ENCODE results near the gene EPHB1.
"Not testable (repeated sequence)": the region's sequence is repeated elsewhere in the genome, so short reads cannot be mapped to it uniquely, and the experiment has no call there.

The EPHB1 gene

GRCh38 chr3:135214400-135214799 is 419.3 kb downstream of the EPHB1 start:
- Mint-ChIP-seq H3K27ac (no peak overlapping the region), H3K4me1 (no peaks in the 10 kb centered on the region), H3K27me3 (peaks cover 1% of the 10 kb centered on the region), H3K9me3 (no peaks in the 10 kb centered on the region), H3K4me3 (no peak overlapping the region), H3K36me3 (ENCODE audit: low read depth) (no peaks in the 10 kb centered on the region)
- no peak for DNase-seq
- ATAC-seq = no peak

DNA sequence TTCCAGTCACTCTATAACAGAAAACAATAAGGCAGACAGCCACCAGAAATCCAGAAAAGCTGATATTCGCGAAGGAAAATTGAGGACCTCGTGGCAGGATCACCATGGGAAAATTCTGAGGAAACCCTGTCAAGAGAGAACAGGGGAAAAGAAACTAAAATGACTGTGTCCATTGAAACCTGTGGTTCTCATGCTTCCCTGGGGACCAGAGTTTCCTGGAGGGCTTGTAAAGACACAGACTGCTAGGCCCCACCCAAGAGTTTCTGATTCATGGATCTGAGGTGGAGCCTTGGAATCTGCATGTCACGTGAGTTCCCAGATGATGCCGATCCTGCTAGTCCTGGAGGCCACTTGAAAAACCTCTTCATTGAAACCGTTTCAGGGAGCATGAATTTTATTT is 420.5 kb downstream of the EPHB1 start:
- DNase-seq (no peak), ATAC-seq (no peak)
- no peaks in the 10 kb centered on the region for H3K36me3 Mint-ChIP-seq (ENCODE audit: low read depth)
- H3K27me3 Mint-ChIP-seq = peaks cover 1% of the 10 kb centered on the region
- no peaks in the 10 kb centered on the region for H3K4me1 Mint-ChIP-seq
- H3K4me3 Mint-ChIP-seq = no peak overlapping the region
- no peaks in the 10 kb centered on the region for H3K9me3 Mint-ChIP-seq
- no peak overlapping the region for H3K27ac Mint-ChIP-seq

- no peaks in the 10 kb centered on the region for H3K36me3 Mint-ChIP-seq (ENCODE audit: low read depth)
- no peak overlapping the region for H3K27ac Mint-ChIP-seq
- DNase-seq (no peak), ATAC-seq (no peak)
- H3K4me3 Mint-ChIP-seq = no peak overlapping the region
- H3K27me3 Mint-ChIP-seq = peaks cover 1% of the 10 kb centered on the region
- H3K9me3 Mint-ChIP-seq = no peaks in the 10 kb centered on the region
- no peaks in the 10 kb centered on the region for H3K4me1 Mint-ChIP-seq
Observed at GRCh38 chr3:135216659-135217058, 421.6 kb downstream of the EPHB1 start.

GRCh38 chr3:135217730-135218129 is 422.7 kb downstream of the EPHB1 start:
- no peaks in the 10 kb centered on the region for H3K4me1 Mint-ChIP-seq
- no peaks in the 10 kb centered on the region for H3K9me3 Mint-ChIP-seq
- H3K36me3 Mint-ChIP-seq (ENCODE audit: low read depth) = no peaks in the 10 kb centered on the region
- no peak for ATAC-seq
- no peak overlapping the region for H3K4me3 Mint-ChIP-seq
- DNase-seq = no peak
- H3K27me3 Mint-ChIP-seq = no peaks in the 10 kb centered on the region
- no peak overlapping the region for H3K27ac Mint-ChIP-seq

GRCh38 chr3:135218304-135218703 is 423.2 kb downstream of the EPHB1 start:
- ATAC-seq (no peak), DNase-seq (no peak)
- no peak overlapping the region for H3K4me3 Mint-ChIP-seq
- no peaks in the 10 kb centered on the region for H3K4me1 Mint-ChIP-seq
- H3K36me3 Mint-ChIP-seq (ENCODE audit: low read depth) = no peaks in the 10 kb centered on the region
- no peak overlapping the region for H3K27ac Mint-ChIP-seq
- no peaks in the 10 kb centered on the region for H3K27me3 Mint-ChIP-seq
- no peaks in the 10 kb centered on the region for H3K9me3 Mint-ChIP-seq

GRCh38 chr3:135218782-135219181 is 423.7 kb downstream of the EPHB1 start:
- no peak for ATAC-seq
- H3K9me3 Mint-ChIP-seq = no peaks in the 10 kb centered on the region
- H3K27ac Mint-ChIP-seq = no peak overlapping the region
- no peaks in the 10 kb centered on the region for H3K36me3 Mint-ChIP-seq (ENCODE audit: low read depth)
- H3K27me3 Mint-ChIP-seq = no peaks in the 10 kb centered on the region
- H3K4me1 Mint-ChIP-seq = no peaks in the 10 kb centered on the region
- DNase-seq = no peak
- no peak overlapping the region for H3K4me3 Mint-ChIP-seq

DNA sequence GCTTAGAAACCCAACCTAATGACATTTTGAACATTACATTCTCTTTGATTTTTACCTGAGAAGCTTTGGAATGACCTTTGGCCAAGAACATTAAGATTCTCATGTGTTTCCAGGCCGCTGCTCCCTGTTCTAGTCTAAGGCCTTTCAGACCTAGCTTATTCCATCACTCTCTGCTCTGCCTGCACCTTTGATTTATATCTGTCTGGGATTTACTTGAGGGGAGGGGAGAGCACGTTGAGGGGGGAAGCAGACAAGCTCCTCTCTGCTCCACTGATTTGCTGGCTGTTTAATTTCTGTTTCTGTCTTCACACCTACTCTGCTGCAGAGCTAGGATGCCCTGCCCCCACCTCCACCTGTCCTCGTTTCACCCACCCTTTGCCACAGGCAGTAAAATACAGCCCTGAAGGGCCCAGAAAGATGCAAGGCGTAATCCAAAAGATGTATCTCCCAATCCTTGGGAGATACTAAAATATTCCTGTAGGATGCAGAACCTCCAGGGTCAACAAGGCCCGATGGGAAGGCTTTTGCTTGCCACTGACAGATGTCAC is 429.8 kb downstream of the EPHB1 start:
- DNase-seq (no peak), ATAC-seq (no peak)
- Mint-ChIP-seq H3K4me1 (no peaks in the 10 kb centered on the region), H3K36me3 (ENCODE audit: low read depth) (no peaks in the 10 kb centered on the region), H3K27ac (no peak overlapping the region), H3K27me3 (peaks cover 1% of the 10 kb centered on the region), H3K9me3 (no peaks in the 10 kb centered on the region), H3K4me3 (no peak overlapping the region)

DNA sequence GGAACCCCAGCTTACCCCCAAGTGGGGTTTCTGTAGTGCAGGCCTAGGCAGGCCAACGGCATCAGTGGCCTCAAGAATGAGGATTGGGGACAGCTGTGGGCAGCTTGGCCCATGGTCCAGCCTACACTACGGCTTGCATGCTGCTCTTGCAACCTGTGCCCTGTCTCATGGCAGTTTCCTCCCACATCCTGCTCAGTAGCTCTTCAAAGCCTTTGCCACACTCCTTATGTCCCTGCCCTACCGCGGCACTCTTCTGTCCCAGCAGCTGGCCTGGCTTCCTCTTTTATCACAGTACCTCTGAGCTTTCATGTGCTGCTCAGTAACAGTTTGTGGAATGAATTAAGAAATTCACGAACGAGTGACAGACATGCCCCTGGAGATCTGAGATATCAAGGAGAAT is 431.0 kb downstream of the EPHB1 start:
- H3K36me3 Mint-ChIP-seq (ENCODE audit: low read depth) = no peaks in the 10 kb centered on the region
- peaks cover 1% of the 10 kb centered on the region for H3K27me3 Mint-ChIP-seq
- no peak overlapping the region for H3K27ac Mint-ChIP-seq
- no peaks in the 10 kb centered on the region for H3K4me1 Mint-ChIP-seq
- no peak for DNase-seq
- H3K9me3 Mint-ChIP-seq = no peaks in the 10 kb centered on the region
- ATAC-seq = no peak
- H3K4me3 Mint-ChIP-seq = no peak overlapping the region

GRCh38 chr3:135228201-135228600 is 433.1 kb downstream of the EPHB1 start:
- Mint-ChIP-seq H3K4me1 (no peaks in the 10 kb centered on the region), H3K4me3 (no peak overlapping the region), H3K36me3 (ENCODE audit: low read depth) (no peaks in the 10 kb centered on the region), H3K27me3 (peaks cover 1% of the 10 kb centered on the region), H3K27ac (no peak overlapping the region), H3K9me3 (no peaks in the 10 kb centered on the region)
- DNase-seq (no peak), ATAC-seq (no peak)

DNA sequence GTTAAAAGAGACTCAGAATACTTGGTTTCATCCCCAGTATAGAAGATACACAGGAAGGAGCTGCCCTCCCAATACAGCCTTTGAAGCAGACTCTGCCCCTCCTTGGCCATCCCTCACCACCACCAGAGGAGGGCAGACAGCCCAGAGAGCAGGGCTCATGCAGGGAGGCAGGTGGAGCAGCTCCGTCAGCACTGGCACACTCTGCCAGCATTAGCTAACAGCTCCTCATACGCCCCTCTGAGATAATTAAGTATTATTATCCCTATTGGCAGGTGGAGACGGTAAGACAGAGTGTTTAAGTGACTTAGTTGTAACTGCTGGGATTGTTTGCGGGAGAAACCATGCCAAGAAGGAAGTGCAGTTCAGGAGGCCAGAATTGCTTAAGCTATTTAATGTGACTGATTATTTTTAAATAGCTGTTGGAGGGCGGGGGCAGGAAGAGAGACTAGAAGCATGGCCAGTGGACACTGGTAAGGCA is 434.0 kb downstream of the EPHB1 start:
- Mint-ChIP-seq H3K27ac (no peak overlapping the region), H3K36me3 (ENCODE audit: low read depth) (no peaks in the 10 kb centered on the region), H3K27me3 (peaks cover 1% of the 10 kb centered on the region)

DNA sequence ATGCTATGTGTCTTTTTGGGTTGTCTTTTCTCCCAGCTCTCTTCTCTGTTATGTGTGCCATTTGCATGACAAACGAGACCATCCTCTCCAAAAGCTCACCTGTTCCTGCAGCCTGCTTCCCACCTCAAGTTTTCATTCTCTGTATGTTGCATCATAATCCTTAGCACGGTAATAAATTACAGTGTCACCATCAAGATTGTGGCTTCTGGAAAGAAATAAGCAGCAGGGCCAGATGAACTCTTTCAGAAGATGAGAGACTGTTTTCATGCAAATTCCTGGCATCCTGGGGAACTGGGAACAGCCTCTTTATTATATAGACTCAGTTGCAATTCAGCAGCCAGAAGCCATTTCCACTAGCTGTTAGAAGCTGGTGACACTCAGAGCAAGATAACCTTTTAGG is 436.7 kb downstream of the EPHB1 start:
- H3K36me3 Mint-ChIP-seq (ENCODE audit: low read depth) = no peaks in the 10 kb centered on the region
- DNase-seq (no peak), ATAC-seq (no peak)
- no peaks in the 10 kb centered on the region for H3K4me1 Mint-ChIP-seq
- no peaks in the 10 kb centered on the region for H3K27me3 Mint-ChIP-seq
- no peak overlapping the region for H3K4me3 Mint-ChIP-seq
- no peak overlapping the region for H3K27ac Mint-ChIP-seq
- no peaks in the 10 kb centered on the region for H3K9me3 Mint-ChIP-seq

More for the DNA sequence above, 434.0 kb downstream of the EPHB1 start:
- Mint-ChIP-seq H3K4me3 (no peak overlapping the region), H3K9me3 (no peaks in the 10 kb centered on the region), H3K4me1 (no peaks in the 10 kb centered on the region)
- DNase-seq = no peak
- ATAC-seq = no peak

DNA sequence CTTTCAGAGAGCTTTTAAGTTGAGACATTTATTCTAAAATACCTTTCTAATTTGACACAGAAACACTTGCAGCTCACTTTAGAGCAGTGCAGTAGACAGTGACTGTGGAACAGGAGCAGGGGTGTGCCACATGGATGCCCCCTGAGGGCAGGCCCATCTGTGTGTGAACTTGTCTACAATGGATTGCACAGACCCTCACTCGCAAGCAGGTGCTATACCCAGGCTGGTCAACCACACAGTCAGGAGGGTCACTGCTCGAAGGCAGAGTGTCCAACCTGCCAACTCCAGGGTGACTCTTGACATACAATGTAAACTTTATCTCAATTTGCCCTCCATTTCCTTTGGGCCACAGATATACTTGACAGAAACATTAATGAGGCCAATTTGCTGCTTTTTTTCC is 437.2 kb downstream of the EPHB1 start:
- no peaks in the 10 kb centered on the region for H3K36me3 Mint-ChIP-seq (ENCODE audit: low read depth)
- H3K27ac Mint-ChIP-seq = no peak overlapping the region
- H3K9me3 Mint-ChIP-seq = no peaks in the 10 kb centered on the region
- H3K4me1 Mint-ChIP-seq = no peaks in the 10 kb centered on the region
- no peak overlapping the region for H3K4me3 Mint-ChIP-seq
- no peaks in the 10 kb centered on the region for H3K27me3 Mint-ChIP-seq
- DNase-seq = no peak
- ATAC-seq = no peak

GRCh38 chr3:135233476-135233875 is 438.4 kb downstream of the EPHB1 start:
- not testable (repeated sequence) for H3K27ac Mint-ChIP-seq; H3K36me3 Mint-ChIP-seq (ENCODE audit: low read depth); DNase-seq; H3K27me3 Mint-ChIP-seq; H3K4me1 Mint-ChIP-seq; H3K4me3 Mint-ChIP-seq; ATAC-seq; H3K9me3 Mint-ChIP-seq

GRCh38 chr3:135235541-135235940 is 440.5 kb downstream of the EPHB1 start:
- Mint-ChIP-seq H3K27me3 (no peaks in the 10 kb centered on the region), H3K27ac (no peak overlapping the region), H3K36me3 (ENCODE audit: low read depth) (no peaks in the 10 kb centered on the region), H3K4me3 (no peak overlapping the region), H3K4me1 (no peaks in the 10 kb centered on the region), H3K9me3 (no peaks in the 10 kb centered on the region)
- no peak for DNase-seq
- no peak for ATAC-seq

DNA sequence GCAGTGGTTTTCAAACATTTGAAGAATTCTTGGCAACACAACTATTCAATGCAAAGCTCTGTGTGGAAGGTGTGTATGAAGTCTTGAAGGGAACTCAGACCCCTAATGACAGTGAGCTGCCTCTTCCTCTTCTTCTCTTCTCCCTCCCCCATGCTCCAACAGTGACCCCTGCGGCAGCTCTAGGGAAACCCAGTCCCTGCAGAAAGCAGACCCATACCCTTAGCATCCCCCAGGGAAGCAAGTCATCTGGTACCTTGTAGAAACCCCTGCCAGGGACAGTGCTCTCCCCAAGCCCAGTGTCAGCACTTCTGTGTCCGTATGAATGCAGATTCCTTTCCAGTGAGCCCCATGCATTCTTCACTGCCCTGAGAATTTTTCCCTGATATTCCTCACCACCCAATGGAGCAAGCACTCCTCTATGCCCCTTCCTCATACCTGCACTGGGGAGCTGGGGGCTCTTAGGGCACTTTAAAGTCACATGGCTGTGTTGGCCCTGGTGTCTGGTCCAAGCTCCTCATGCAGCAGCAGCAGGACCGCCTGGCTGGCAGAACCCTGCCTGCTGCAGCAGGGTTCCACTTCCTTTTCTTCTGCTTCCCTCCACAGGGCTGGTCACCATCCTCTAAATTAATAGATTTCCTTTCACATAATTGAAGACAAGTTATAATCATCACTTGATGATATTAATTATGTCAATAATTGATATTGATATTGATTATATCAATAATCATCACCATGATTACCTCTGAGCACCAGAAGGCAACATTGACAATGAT is 442.5 kb downstream of the EPHB1 start:
- no peak for ATAC-seq
- Mint-ChIP-seq H3K27ac (no peak overlapping the region), H3K4me1 (no peaks in the 10 kb centered on the region), H3K9me3 (no peaks in the 10 kb centered on the region), H3K27me3 (no peaks in the 10 kb centered on the region), H3K36me3 (ENCODE audit: low read depth) (no peaks in the 10 kb centered on the region), H3K4me3 (no peak overlapping the region)
- no peak for DNase-seq

Data from activated naive CD8-positive, alpha-beta T cell treated with anti-CD3 and anti-CD28 coated beads, Interleukin-2, amount 50 U/mL, for 24 hours (primary cell).